HG02870 (cell line): ENCODE measurements around the gene FBXO40.

Experiments used
- ATAC-seq: cut with Tn5 transposase; IDR thresholded peaks from one replicate; pipeline ENCODE4 v1.9.1; 2021; ENCODE audit warnings: mild to moderate bottlenecking, moderate library complexity; ENCODE audit not compliant: unreplicated experiment

FBXO40 gene

DNA sequence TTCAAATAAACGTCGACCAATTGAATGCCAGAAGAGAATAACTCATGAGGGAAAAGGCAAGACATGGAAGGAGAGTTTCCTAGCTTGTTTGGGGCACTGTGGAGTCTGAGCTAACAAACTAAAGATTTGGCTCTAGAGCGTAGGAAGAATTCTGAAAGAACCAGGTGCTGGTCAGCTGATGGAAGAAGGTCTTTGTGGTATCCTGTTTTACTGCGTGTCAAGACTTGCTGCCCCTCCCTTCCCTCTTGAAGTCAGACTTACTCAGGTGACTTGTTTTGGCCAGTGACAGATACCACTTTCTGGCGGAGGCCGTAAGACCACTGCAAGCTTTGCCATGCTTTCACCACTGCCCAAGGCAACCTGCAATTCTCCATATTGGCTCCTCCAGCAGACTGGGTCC is 68.2 kb downstream of the FBXO40 start:
- ATAC-seq = no peak

DNA sequence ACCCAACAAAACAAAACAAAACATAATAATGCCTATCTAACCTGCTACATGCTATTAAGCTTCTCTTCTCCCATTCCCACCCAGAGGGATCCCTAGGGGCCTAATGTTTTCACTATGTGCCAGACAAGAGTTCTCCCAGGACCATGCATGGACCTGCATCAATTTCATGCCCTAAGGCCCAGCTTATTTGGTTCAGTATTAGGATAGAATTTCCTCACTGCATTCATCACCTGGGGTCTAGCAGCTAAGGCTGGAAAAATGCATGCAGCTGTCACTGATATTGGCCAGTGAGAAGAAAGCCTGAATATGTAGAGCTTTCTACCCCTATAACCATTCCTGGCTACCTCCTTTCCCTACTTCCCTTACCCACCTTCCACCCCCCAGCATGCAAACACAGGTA is 69.6 kb downstream of the FBXO40 start:
- ATAC-seq = no peak

DNA sequence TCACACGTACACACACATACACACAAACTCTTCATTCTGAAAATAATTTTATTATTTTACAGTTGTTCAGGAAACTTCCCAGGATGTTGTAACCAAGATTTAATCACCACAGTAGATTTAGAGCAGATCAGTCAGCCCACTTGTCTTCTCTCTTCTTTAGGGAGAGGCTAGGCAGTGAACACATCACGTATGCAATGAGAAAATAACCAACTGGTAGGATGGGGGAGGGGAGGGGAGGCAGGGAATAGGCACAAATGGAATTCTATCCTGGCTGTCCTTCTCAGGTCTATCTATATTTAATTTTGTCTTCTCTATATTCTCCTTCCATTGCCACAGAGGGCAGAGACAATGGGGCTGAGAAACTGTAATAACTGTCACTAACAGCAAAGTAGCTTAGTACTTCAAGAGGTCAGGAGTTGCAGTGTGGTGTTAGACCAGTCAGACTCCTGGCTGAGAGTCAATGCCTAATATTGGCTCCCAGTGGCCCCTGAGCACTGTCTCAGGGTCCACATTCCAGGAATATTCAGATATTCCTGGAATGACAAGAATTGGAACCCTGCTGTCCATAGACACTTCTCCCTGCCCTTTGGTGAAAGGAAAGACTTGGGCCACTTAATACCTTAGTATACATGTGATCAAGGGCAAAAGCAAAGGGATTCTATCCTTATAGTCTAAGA is 70.1 kb downstream of the FBXO40 start:
- no peak for ATAC-seq

DNA sequence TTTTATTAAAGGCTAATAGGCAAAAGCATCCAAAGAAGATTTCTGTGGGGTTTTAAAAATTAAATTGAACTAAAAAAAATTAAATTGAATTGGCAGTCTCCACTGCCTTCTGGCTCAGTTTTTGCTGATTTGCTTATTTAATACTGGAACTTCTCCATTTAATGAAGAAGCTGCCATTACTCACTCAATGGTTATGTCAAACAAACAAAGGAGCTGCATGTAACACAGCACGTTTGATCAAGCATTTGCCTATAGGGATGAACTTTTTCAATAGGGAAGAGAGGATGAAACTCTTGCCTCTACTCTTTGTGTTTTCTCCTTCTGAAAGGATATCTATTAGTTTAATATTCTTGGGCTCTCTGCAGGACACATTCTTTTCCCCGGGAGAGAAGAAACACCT is 72.3 kb downstream of the FBXO40 start:
- no peak for ATAC-seq

DNA sequence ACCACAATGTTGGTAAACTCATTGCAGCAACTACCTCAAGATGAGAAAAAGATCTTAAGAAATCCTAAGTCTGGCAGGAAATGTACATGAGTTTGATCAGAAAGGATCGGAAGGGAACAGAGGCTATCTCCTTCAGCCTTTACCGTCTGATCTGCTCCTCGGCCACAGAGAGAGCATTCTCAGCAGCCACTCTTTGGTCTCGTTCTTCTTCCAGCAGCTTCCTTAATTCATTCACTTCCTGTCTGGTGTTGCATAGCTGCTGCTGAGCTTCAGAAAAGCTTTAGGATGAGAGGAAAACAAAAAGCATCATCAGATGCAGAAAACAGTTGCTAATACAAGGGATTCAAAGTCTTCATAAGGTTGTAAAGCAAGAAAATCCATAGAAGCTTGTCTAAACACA is 74.2 kb downstream of the FBXO40 start:
- ATAC-seq = no peak

DNA sequence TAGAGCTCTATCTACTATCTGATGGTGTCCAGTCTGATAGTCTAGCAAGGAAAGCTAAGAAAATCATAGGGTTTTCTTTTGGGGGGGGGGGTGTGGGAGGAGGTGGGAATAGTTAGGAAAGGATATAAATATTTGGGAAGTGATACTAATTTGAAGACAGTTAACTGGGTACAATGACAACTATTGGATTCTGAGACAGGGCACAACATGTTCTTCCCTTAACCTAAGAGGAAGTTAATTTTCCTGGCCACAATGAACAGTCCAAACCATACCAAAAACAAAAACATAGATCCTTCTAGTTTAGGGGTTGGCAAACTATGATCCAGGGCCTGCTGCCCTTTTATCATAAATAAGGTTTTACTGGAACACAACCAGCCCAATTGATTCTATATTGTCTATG is 77.5 kb downstream of the FBXO40 start:
- no peak for ATAC-seq

DNA sequence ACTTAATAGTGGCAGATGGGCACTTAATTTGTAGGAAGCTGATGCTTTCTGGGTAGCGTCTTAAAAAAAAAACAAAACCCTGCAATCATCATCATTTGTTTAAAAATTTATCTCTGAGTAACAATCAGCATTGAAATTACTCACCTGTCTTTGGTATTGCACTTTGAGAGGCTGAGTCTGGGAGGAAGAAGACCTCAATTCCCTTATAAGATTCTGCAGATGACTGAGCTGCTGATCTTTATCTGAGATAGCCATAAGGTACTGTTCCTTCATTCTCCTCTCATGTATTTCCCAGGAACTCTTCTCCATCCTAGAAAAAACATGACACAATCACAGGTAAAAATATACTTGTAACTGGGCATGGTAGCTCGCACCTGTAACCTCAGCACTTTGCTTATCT is 84.0 kb downstream of the FBXO40 start:
- no peak for ATAC-seq
